Spleen (tissue), 7 donors: ENCODE data around the gene JAZF1.

Experiments
- POLR2A ChIP-seq, 3 donors: fragments of 450-650 bp; IDR thresholded peaks; one replicate each; pipeline ENCODE4 v1.5.1; 2017; ENCODE audit warnings: antibody characterized with exemption in 3 of 3, mild to moderate bottlenecking in 1 of 3
- POLR2AphosphoS5 ChIP-seq, 3 donors: sonication (generic); formaldehyde crosslinking; IDR thresholded peaks; one replicate each; pipeline ENCODE4 v1.5.1; 2017; ENCODE audit warnings: antibody characterized with exemption in 3 of 3
- TF ChIP-seq, protein P1 (sequence below), 11 experiments: fragments of 200-600 bp in 7 of 11; fragments of 450-650 bp in 4 of 11; sonication (generic) in 4 of 11; IDR thresholded peaks in 8 of 11; conservative IDR thresholded peaks in 3 of 11; 1 replicate in 7 of 11; 2 replicates in 4 of 11; pipeline versions ENCODE4 v1.4.0 to v1.8.0; 2016 to 2021; ENCODE audit warnings: antibody characterized with exemption in 11 of 11, inconsistent platforms in 4 of 11, mild to moderate bottlenecking in 1 of 11
- donor health status: DM: no; HTN: no; CAD: no; lungs with moderate emphysema.
- donor health status: DM: no; HTN: no; CAD: no.
- donor health status: DM: no; HTN: no; CAD: no.

DNA sequence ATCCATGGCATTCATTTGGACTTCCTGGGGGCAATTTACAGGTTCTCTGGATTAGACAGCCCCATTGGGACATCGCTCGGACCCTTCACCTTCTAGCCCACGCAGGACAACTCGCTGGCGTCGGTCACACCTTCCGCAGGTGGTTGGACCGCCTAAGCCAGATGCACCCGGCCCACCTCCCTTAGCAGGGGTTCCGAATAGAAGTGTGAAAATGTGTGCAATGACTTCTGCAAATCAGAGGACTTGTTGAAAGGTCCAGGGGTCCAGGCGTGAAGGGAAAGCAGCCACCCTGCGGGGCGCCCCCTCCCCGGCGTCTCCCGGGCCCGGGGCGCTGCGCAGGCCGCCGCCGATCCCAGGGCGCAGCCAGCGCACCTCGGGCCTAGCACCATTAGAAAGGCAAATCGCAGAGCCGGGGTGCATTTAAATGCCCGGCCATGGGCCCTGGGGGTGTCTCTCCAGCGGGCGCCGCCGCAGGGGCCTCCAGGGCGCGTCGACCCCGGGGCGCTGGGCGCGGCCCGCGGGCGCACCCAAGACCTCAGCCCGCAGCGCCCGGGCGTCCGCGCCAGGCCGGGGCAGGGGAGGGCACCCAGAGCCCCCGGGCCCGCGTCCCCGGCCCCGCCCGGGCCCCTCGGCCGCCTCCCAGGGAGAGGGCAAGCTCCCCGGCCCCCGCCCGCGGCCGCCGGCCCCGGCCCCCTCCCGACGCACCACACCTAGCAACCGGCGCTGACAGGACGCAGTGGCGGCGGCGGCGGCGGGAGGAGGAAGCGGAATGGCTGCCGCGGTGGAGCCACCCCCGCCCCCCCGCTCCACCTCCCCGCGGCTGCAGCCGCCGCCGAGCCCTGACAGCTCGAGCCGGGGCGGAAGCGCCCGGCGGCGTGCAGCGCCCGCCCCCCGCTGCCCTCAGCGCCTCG is 1.2 kb downstream of the JAZF1 start:
- TF ChIP-seq, protein P1, sequence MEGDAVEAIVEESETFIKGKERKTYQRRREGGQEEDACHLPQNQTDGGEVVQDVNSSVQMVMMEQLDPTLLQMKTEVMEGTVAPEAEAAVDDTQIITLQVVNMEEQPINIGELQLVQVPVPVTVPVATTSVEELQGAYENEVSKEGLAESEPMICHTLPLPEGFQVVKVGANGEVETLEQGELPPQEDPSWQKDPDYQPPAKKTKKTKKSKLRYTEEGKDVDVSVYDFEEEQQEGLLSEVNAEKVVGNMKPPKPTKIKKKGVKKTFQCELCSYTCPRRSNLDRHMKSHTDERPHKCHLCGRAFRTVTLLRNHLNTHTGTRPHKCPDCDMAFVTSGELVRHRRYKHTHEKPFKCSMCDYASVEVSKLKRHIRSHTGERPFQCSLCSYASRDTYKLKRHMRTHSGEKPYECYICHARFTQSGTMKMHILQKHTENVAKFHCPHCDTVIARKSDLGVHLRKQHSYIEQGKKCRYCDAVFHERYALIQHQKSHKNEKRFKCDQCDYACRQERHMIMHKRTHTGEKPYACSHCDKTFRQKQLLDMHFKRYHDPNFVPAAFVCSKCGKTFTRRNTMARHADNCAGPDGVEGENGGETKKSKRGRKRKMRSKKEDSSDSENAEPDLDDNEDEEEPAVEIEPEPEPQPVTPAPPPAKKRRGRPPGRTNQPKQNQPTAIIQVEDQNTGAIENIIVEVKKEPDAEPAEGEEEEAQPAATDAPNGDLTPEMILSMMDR (IDR thresholded peaks at IDR 0.05 in 8 of 11, conservative IDR thresholded peaks at IDR 0.05 in 3 of 11) = peak in 1 of 11 experiments; percentile 12
- peak; percentile 51 to 70 (median 60) for TF ChIP-seq POLR2AphosphoS5 (IDR thresholded peaks at IDR 0.05)
- no peak for TF ChIP-seq POLR2A (IDR thresholded peaks at IDR 0.05)
